HEK293T (cell line): ENCODE data around the gene C16orf78.

Experiments
- BHLHE40 ChIP-seq: fragments of 450-650 bp; IDR thresholded peaks from 2 replicates; pipeline ENCODE4 v1.6.1; 2016; ENCODE audit warnings: mild to moderate bottlenecking, moderate library complexity, borderline replicate concordance
- CTBP1 ChIP-seq: fragments of 450-650 bp; IDR thresholded peaks from 2 replicates; pipeline ENCODE4 v1.6.1; 2016; ENCODE audit warnings: borderline replicate concordance
- FOXA1 ChIP-seq: fragments of 450-650 bp; IDR thresholded peaks from 2 replicates; pipeline ENCODE4 v1.6.1; 2016; ENCODE audit warnings: mild to moderate bottlenecking
- FOXK2 ChIP-seq: fragments of 450-650 bp; IDR thresholded peaks from 2 replicates; pipeline ENCODE4 v1.6.1; 2016; ENCODE audit warnings: mild to moderate bottlenecking
- FOXM1 ChIP-seq: fragments of 450-650 bp; IDR thresholded peaks from 2 replicates; pipeline ENCODE4 v1.6.1; 2017; ENCODE audit warnings: mild to moderate bottlenecking, borderline replicate concordance
- L3MBTL2 ChIP-seq: fragments of 450-650 bp; conservative IDR thresholded peaks from 2 replicates; pipeline ENCODE4 v1.6.1; 2016; ENCODE audit warnings: mild to moderate bottlenecking
- LEF1 ChIP-seq: fragments of 450-650 bp; IDR thresholded peaks from 2 replicates; pipeline ENCODE4 v1.6.1; 2017; ENCODE audit warnings: mild to moderate bottlenecking, borderline replicate concordance
- NFRKB ChIP-seq: fragments of 450-650 bp; IDR thresholded peaks from 2 replicates; pipeline ENCODE4 v1.6.1; 2016; ENCODE audit warnings: mild to moderate bottlenecking, moderate library complexity
- SP1 ChIP-seq: fragments of 450-650 bp; IDR thresholded peaks from 2 replicates; pipeline ENCODE4 v1.6.1; 2017
- SUZ12 ChIP-seq: fragments of 450-650 bp; IDR thresholded peaks from 2 replicates; pipeline ENCODE4 v1.6.1; 2016; ENCODE audit warnings: mild to moderate bottlenecking

GRCh38 chr16:49378238-49378637, 4.6 kb downstream of the C16orf78 start:
- no peak for TF ChIP-seq LEF1
- TF ChIP-seq SP1: no peak
- TF ChIP-seq NFRKB: no peak
- TF ChIP-seq FOXA1: no peak
- no peak for TF ChIP-seq BHLHE40
- no peak for TF ChIP-seq FOXM1
- no peak for TF ChIP-seq SUZ12
- TF ChIP-seq FOXK2: no peak
- no peak for TF ChIP-seq CTBP1
- TF ChIP-seq L3MBTL2: no peak
